GM21528 (cell line): Measurements from ENCODE around the gene SLC35F4.
"Not testable (repeated sequence)": the region's sequence is repeated elsewhere in the genome, so short reads cannot be mapped to it uniquely, and the experiment has no call there.

ENCODE experiments used
- ATAC-seq: cut with Tn5 transposase; IDR thresholded peaks from one replicate; pipeline ENCODE4 v1.9.1; 2021; ENCODE audit warnings: mild to moderate bottlenecking, moderate library complexity; ENCODE audit not compliant: unreplicated experiment, low FRiP score

Gene SLC35F4

DNA sequence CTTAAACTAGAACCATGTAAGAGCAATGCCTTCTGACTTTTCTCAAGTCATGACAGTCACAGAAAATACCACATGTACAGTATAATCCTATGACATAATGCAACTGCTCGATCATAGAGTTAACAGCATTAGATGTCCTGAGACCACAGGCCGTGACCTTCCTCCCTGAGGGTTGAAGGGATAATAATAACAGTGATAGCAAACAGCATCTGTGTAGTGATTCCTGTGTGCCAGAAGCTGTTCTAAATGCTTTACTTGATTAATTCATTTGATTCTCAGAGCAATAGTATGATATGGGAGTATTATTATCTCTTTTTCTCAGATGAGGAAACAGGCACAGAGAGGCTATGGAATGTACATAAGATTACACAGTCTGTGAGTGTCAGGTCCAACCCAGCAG is 53.2 kb downstream of the SLC35F4 start:
- no peak for ATAC-seq

DNA sequence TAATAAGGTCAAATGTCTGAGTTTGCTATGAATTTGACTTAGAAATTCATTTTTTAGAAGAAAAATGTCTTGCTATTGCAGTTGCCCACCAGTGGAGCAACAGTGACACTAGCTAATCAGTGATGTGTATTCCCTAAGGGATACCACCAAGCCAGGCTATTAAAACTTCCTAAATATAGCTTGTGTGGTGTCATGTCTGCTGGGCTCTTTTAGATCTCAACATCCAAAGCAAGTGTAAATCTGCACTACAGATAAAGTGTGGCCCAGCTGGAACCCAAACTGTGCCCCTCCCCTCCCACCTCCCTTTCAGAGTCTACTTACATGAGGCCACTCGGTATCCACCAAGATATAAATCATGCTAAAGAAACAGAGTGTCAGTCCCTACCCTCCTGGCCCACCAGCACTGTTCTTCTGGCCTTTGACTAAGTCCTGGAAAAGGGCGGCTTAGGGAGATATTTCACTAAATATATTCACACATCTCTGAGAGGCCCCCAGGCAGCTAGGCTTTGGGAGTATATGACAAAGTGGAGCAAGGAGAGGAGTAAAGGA is 53.8 kb downstream of the SLC35F4 start:
- no peak for ATAC-seq

DNA sequence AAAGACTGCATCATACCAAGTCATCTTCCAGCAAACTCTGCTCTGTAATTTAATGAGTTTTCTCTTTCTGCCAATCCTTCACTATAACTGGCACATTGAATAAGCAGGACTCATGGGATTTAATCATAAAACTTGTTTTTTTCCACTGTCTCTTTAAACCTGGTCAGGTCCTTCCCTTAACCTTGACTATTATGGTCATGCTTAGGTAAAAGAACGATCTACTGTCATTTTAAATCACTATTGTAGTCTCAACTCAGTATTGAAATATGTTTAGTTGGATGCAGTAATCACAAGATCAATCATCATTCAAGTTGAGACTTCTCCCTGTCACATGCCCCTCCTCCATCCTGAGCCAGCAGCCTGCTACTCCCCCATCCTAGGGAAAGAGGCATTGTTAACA is 56.1 kb downstream of the SLC35F4 start:
- ATAC-seq, result no peak

DNA sequence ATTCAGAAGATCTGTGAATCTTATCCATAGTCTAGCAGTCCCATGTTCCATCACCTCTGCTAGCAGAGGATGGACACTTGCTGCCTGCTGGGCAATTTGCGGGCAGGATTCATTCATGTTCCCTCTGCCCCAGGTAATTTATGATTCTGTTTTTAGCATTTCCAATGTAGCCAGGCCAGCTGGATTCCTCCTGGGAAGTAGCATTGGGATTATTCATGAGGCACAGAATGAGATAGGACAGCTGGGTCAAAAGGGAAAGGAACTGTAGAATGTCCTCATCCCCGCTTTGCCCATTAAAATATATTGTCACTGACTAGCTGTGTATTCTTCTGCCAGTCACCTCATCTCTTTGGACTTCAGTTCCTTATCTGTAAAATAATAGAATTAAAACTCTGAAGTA is 68.7 kb downstream of the SLC35F4 start:
- no peak for ATAC-seq

DNA sequence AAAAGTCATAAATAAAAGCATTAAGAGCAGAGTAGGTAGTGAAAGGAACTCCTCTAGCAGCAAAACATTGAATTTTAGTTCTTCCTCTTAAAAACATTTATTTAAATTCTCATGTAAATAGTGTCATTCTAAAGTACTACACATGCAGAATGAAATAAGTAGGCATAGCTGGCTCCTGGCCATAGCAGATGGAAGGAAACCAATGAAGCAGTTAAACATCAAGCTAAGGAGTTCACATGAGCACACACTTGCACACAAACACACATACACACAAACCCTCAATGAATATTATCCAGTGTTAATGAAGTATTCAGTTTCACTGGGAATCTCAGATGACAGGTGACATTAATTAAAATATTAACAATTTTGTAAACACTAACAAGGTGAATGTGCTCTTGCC is 69.3 kb downstream of the SLC35F4 start:
- ATAC-seq, result no peak

DNA sequence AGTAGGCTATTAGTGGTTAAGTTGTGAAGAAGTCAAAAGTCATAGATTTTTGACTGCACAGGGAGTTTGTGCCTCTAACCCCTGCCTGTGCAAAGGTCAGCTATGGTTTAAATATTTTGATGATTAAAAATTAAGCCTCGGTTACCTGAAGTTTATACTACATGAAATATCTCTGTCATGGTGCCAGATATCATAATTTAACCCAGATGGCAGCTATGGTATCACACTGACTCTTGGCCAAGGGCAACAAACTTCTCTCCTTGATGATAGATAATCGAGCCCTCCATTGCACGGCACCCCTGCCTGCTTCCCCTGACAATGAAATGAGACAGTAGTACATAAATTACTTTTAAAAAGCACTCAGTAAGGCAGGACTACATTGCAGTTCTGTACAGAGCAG is 80.8 kb downstream of the SLC35F4 start:
- no peak for ATAC-seq

DNA sequence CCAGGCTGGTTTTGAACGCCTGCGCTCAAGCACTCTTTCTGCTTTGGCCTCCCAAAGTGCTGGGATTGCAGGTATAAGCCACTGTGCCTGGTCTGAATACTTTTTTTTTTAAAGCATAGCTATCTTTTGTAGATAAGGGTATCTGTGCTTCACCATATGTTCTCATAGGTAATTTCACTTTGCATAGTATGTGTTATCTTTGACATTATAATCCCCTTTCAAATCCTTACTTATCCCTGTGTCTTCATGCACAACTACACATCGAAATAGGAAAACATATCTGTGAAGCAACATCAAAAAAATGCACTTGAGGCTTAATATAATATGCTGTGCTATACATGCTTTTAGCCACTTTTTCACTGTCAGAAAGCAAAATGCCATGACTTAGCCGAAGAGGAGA is 94.1 kb downstream of the SLC35F4 start:
- no peak for ATAC-seq

DNA sequence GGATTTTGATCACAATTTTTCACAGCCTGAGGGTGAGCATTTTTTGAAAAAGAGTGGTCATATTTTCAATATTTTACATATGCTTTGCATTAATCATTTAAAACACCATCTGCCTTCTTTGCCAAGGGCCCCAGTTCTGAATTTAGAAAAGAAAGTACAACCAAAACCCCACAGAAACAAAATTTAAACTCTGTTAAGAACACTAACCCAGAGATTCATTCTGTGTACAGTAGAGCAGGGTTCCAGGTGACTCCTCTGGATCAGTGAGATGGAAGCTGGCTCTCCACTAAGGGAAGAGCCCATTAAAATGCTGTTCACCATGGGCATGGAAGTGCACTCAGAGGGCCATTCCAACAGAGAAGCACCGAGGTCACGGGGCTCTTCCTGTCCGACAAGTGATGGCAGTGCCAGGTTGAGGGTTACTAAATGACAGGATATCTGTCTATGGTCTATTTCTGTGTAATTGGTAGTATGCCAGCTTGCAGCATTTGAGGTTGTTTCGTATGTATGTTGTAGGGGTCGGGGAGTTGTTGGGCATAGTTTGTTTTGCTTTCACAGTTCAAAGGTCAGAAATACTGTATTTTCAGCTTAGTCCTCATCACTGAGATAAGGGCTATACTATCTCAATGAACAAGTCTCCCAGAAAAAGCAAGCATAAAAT is 95.9 kb downstream of the SLC35F4 start:
- no peak for ATAC-seq

DNA sequence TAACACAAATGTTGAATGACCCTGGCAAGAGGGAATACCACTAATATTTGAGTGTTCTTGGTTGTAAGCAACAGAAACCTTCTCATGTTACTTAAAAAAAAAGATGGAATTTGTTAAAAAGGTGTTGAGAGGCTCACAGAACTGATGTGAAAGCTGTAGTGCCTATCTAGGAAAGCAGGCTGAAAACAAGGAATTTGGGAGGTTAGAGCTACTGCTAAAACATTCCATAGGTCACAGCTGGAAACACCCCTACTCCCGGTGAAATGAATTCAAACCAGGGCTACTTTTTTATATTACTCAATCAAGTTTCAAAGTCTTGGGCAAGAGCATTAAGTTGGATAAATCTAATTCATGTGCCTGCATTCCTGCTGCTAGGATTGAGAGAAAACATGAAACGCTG is 104.1 kb downstream of the SLC35F4 start:
- no peak for ATAC-seq

DNA sequence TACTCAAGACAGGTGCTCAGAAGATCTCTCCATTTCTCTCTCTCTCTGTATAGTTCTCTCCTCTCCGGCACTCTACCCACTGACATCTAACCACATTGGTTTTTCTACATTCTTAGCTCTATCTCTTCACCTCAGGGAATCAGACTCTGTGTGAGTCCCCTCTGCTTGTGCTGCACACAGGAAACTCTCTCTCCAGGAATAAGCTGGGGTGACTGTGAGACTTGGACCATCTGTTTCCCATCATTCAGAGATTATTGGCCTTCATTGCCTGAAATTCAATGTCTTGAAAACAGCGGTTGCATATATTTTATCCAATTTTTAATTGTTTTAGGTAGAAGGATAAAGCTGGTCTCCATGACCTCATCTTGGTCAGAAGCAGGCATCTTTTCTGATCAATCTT is 105.0 kb downstream of the SLC35F4 start:
- ATAC-seq, result no peak

DNA sequence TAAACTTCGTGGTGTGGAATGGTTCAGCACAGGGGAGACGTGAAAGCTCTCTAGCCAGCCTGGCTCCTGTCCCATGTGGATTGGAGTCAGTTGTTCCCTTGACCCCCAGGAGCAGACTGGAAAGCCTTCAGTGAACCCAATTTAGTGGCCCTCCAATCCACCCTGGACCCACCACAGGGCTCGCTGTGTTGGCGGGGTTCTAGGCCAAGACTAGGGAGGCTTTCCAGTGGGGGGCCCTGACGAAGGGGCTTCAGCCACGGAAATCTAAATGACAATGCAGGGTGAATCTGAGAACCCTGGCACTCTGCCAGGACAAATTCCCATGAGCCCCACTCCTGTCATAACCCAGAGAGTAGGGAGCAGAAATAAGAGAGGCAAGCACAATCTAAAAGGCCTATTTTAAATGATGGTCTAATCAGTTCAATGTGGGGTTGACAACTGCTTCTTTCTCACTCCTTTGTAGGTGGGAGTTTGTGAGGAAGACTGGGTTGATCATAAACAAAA is 110.8 kb downstream of the SLC35F4 start:
- ATAC-seq, result no peak

DNA sequence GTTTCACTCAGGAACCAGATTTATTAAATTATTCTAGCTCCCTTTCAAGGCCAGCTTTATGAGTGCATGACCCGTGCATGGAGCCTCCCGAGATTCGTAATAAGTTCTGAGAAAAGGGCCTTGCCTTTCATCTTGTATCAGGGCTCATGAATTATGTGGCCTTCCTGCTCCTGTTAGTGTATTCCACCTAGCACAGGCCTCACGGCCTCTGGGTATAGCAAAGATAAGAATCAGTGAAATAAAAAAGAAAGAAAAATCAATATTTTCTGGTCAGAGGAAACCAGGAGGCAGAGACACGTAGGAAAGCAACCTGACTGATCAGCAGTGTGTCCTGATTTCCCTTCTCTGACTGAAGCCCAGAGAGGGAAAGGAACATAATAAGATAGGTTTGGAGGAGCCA is 111.4 kb downstream of the SLC35F4 start:
- ATAC-seq, result no peak

DNA sequence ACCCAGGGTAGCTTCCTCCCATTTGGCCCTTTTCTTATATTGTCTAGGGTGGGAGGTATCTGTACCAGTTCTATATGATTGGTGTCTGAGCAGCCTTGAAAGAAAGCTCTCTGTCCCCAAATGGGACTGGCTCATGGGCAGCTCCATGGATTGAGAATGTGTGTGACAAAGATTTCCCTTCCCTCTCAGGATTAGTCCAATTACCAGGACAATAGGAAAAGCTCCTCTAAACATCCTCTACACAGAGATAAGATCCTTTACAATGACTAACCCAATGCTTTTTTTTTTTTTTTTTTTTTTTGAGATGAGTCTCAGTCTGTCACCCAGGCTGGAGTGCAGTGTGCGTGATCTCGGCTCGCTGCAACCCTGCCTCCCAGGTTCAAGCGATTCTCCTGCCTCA is 112.1 kb downstream of the SLC35F4 start:
- ATAC-seq, result no peak

DNA sequence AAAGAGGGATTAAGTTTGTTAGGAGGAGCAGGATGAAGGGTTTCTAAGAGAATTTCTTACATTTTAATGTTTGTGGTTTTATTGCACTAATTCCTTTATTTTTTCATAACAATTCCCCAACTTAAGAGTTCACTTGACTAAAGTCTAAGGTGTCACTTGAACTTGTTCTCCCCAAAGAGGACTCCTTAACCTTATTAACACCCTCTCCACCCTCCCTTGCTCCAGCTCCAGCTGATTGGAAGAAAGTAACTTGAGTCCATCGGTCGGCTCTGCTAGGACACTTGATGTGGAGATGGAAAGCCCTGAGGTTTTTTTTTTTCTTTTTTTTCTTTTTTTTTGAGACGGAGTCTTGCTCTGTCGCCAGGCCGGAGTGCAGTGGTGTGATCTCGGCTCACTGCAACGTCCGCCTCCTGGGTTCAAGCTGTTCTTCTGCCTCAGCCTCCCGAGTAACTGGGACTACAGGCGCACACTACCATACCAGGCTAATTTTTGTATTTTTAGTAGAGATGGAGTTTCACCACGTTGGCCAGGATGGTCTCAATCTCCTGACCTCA is 113.7 kb downstream of the SLC35F4 start:
- not testable (repeated sequence) for ATAC-seq

DNA sequence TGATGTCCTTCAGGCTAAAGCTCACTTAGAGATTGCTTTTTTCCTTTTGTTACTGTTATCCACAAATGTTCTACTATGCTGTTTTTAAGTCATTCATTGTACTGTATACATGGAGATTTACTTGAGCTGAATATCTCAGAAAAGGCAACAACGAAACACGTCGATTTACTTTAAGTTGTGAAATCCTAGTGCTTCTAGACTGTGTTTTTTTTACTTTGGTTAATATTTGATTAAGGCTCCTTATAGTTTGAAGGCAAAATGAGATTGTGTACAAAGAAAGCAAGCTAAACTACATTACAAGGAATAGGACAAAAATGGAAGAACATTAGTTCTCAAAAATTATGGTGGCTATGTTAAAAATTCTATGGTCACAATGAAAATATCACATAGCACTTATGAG is 114.5 kb downstream of the SLC35F4 start:
- no peak for ATAC-seq

DNA sequence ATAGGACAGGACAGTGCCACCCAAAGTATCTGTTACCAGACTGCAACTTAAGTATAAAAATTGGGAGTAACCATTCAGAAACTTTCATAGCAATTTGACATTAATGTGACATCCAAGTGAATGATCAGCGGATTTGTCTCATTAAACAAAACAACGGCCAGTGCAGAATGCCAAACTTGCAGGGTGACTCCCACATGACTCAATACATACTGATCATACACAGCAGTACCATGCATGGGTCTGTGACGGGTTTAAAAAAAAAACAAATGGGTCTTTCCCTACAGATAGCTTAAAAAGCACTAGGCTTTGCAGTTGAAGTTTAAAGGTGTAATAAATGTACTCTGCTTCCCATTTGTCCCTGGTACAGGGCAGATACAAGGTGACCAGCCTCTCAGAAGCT is 116.6 kb downstream of the SLC35F4 start:
- ATAC-seq, result no peak

DNA sequence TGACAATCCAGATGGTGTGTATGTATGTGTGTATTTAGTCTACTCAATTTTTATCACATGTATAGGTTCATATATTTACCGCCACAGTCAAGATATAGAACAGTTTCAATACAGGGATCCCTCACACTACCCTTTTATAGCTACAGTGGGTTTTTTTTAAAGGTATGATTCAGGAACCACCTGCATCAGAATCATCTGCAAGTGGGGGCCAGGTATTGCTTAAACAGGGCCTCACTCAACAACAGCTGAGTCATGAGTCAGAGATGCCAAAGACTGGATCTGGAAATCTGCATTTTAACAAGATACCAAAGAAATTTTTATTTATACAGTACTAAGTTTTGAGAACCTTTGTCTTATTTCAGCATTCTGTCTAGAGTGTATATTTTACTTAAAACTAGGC is 117.6 kb downstream of the SLC35F4 start:
- no peak for ATAC-seq

DNA sequence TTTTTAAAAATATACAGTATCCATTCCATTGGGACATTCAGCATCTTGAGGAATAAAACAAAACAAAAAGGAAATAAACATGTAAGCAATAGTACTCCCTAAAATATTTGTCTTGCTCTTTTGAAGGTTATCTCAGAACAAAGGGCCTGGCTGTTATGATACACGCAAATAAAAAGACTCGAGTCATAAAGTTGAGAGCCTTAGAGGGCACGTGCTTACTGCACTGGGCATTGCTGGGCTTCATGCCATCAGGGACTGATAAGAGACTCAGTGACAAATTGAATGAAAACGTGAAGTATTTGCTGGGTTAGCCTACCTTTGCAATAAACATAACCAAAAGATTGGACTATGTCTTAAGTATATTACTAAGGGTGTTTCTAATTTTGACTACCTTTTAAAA is 118.9 kb downstream of the SLC35F4 start:
- ATAC-seq, result no peak

DNA sequence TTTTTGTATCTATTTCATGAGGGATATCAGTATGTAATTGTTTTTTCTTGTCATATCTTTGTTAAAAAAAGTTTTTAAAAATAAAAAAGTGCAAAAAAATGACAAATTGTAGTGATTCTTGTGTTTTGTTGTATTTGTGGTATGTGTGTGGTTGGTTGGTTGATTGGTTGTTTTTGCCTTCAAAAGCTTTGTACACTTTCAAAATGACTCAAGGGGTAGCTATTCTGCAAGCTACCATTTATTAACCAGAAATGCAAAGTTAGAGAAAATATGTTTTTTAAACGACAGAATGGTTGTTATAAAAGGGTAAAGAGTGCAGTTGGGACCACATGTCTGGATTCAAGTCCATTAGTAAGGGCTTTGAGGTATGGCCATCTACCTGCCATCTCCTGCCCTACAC is 119.3 kb downstream of the SLC35F4 start:
- ATAC-seq, result no peak

DNA sequence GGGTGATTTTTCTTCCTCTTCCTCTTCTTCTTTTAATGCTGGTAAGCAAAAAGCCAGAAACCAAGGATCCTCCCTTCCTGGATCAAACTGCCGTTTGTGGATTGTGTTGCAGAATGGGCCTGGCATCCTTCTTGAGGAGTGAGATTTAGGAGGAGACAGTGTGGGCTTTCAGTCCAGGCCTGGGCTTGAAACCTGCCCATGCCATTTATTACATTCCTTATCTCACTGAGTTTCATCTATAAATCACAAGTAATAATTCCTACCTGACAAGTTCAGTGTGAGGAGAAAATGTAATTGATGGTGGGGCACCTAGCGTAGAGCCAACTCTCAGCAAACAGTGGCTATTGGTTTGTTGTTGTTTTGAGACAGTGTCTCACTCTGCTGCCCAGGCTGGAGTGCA is 126.4 kb downstream of the SLC35F4 start:
- ATAC-seq, result no peak

DNA sequence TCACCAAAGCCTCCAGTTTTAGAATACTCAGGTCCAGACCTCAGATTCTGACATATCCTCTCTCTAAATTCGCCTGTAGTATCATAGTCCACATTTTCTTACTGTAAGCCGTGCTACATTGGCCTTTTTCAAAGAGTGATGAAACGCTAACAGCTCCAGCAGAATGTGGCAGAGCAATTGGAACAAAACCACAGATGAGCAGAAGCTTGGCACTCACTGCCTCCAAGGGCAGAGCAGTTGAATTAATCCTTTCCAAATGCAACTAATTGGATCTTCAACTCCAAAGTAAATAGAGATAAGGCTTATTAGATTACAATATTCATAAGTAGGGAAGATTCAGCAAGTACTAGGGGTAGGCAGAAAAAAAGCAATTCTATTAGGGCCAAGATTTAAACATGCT is 128.3 kb downstream of the SLC35F4 start:
- ATAC-seq, result no peak

DNA sequence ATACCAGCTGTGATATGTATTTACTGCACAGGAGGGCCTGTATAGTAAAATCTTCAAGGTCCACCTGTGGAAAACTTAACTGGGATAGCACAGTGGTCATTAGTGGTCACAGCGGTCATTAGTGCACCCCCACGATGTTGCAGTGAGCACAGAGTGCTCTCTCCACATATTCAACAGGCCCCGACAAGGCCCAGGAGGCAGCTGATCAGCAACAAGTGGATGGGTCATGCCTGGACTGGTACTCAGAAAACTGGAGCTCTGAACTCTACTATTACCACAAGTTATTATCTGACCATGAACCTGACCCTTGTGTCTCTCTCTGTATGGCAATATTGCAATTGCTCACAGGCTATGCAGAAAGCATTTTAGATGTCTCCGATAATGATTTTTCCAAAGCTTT is 129.5 kb downstream of the SLC35F4 start:
- no peak for ATAC-seq
